IMR-90 (cell line): ENCODE data around the gene NUP93. TPM values are rescaled to one million over a fixed set of nuclear protein-coding genes. Genes with fewer than 3 reads are reported as not detected.

Source experiments
- ATAC-seq: fragments of 200-7000 bp; cut with Tn5 transposase; 2 replicates; pipeline ENCODE4 v1.9.1; 2020; ENCODE audit warnings: low read depth, mild to moderate bottlenecking, moderate library complexity
- BruUV-seq: library from RNA; stranded (reverse); fragments of 400-500 nt; replicated peaks from 2 replicates; lab custom pipeline; 2021; lab: Mats Ljungman, UMichigan
- CTCF ChIA-PET: fragments of 300-600 bp; formaldehyde crosslinking; extraction: SDS; loops from one replicate; lab custom pipeline; 2021; ENCODE audit warnings: antibody characterized with exemption; lab: Yijun Ruan, JAX
- POLR2A ChIA-PET: fragments of 300-600 bp; sonication (Branson Sonifier 250); formaldehyde crosslinking; loops from one replicate; lab custom pipeline; 2022; ENCODE audit warnings: antibody characterized with exemption; ENCODE audit not compliant: unreplicated experiment; lab: Charles Lee
- DNase-seq: peaks from one replicate; pipeline ENCODE4 v3.0.0; 2013
- H2AFZ ChIP-seq: replicated peaks from 2 replicates; pipeline ENCODE3; 2013; ENCODE audit warnings: low read length, mild to moderate bottlenecking; ENCODE audit not compliant: poor library complexity
- H2AK5ac ChIP-seq: 2 replicates; pipeline ENCODE4 v1.6.1; 2013; ENCODE audit warnings: low read depth, low read length, inconsistent platforms
- H2AK9ac ChIP-seq: replicated peaks from 2 replicates; pipeline ENCODE3; 2013; ENCODE audit warnings: mild to moderate bottlenecking, low read depth, low read length, moderate library complexity; ENCODE audit not compliant: poor library complexity
- H2BK120ac ChIP-seq: 2 replicates; pipeline ENCODE4 v1.6.1; 2013; ENCODE audit warnings: low read depth, low read length, inconsistent platforms
- H2BK15ac ChIP-seq: 3 replicates; pipeline ENCODE4 v1.6.1; 2013; ENCODE audit warnings: low read depth, low read length, inconsistent platforms
- H2BK20ac ChIP-seq: 2 replicates; pipeline ENCODE4 v1.6.1; 2013; ENCODE audit warnings: low read depth, mild to moderate bottlenecking, inconsistent platforms, low read length, moderate library complexity
- H2BK5ac ChIP-seq: 2 replicates; pipeline ENCODE4 v1.6.1; 2013; ENCODE audit warnings: mild to moderate bottlenecking, low read depth, low read length, inconsistent platforms; ENCODE audit not compliant: poor library complexity, severe bottlenecking
- H3K14ac ChIP-seq: replicated peaks from 2 replicates; pipeline ENCODE4 v1.6.1; 2013; ENCODE audit warnings: low read depth, low read length, inconsistent platforms
- H3K18ac ChIP-seq: 2 replicates; pipeline ENCODE4 v1.6.1; 2013; ENCODE audit warnings: low read depth, low read length, control low read depth
- H3K23ac ChIP-seq: 2 replicates; pipeline ENCODE4 v1.6.1; 2013; ENCODE audit warnings: low read depth, low read length, inconsistent platforms
- H3K27ac ChIP-seq: 2 replicates; pipeline ENCODE4 v1.5.1; 2013; ENCODE audit warnings: mild to moderate bottlenecking, control low read depth, low read length; ENCODE audit not compliant: insufficient read depth
- H3K27me3 ChIP-seq: 2 replicates; pipeline ENCODE4 v1.6.1; 2013; ENCODE audit warnings: low read length; ENCODE audit not compliant: control insufficient read depth, insufficient read depth
- H3K36me3 ChIP-seq: 2 replicates; pipeline ENCODE4 v1.6.1; 2013; ENCODE audit warnings: low read length, mixed read lengths; ENCODE audit not compliant: control insufficient read depth, insufficient read depth
- H3K4ac ChIP-seq: 2 replicates; pipeline ENCODE4 v1.6.1; 2013; ENCODE audit warnings: low read depth, low read length, inconsistent platforms
- H3K4me1 ChIP-seq: 2 replicates; pipeline ENCODE4 v1.6.1; 2013; ENCODE audit warnings: low read length, mixed read lengths; ENCODE audit not compliant: control insufficient read depth, insufficient read depth
- H3K4me2 ChIP-seq: 2 replicates; pipeline ENCODE4 v1.6.1; 2013; ENCODE audit warnings: low read depth, mild to moderate bottlenecking, control low read depth, low read length, moderate library complexity
- H3K4me3 ChIP-seq: 2 replicates; pipeline ENCODE4 v1.5.1; 2013; ENCODE audit warnings: low read depth, mild to moderate bottlenecking, control low read depth, low read length, moderate library complexity; ENCODE audit not compliant: insufficient read depth
- H3K56ac ChIP-seq: 2 replicates; pipeline ENCODE4 v1.6.1; 2013; ENCODE audit warnings: low read length, inconsistent platforms; ENCODE audit not compliant: insufficient read depth; ENCODE audit errors: extremely low read depth
- H3K79me1 ChIP-seq, 2 experiments: 2 replicates each; pipeline ENCODE4 v1.6.1; 2013; ENCODE audit warnings: low read length in 2 of 2, inconsistent platforms in 1 of 2, low read depth in 1 of 2
- H3K9ac ChIP-seq: 2 replicates; pipeline ENCODE4 v1.6.1; 2013; ENCODE audit warnings: low read depth, low read length, control low read depth
- H3K9me1 ChIP-seq: 2 replicates; pipeline ENCODE4 v1.6.1; 2013; ENCODE audit warnings: low read length, inconsistent platforms; ENCODE audit not compliant: insufficient read depth
- H3K9me3 ChIP-seq: 2 replicates; pipeline ENCODE4 v1.6.1; 2013; ENCODE audit warnings: low read length; ENCODE audit not compliant: control insufficient read depth, insufficient read depth
- H4K20me1 ChIP-seq: 2 replicates; pipeline ENCODE4 v1.6.1; 2013; ENCODE audit warnings: low read length, inconsistent platforms; ENCODE audit not compliant: insufficient read depth
- H4K5ac ChIP-seq: 2 replicates; pipeline ENCODE4 v1.6.1; 2013; ENCODE audit warnings: mild to moderate bottlenecking, low read depth, low read length, control low read depth
- H4K8ac ChIP-seq, 2 experiments: 2 replicates each; pipeline ENCODE4 v1.6.1; 2013; ENCODE audit warnings: low read depth in 2 of 2, low read length in 2 of 2, control low read depth in 1 of 2, inconsistent platforms in 1 of 2
- H4K91ac ChIP-seq: 2 replicates; pipeline ENCODE4 v1.6.1; 2013; ENCODE audit warnings: low read depth, low read length, inconsistent platforms; ENCODE audit not compliant: insufficient read depth
- BHLHE40 ChIP-seq: fragments of 150-350 bp; IDR thresholded peaks from 2 replicates; pipeline ENCODE4 v1.6.1; 2016; ENCODE audit warnings: mild to moderate bottlenecking, low read depth, low read length
- CEBPB ChIP-seq: IDR thresholded peaks from 2 replicates; pipeline ENCODE4 v1.6.1; 2012; ENCODE audit warnings: low read depth, low read length, improper control_type of control experiment
- CHD1 ChIP-seq: IDR thresholded peaks from 2 replicates; pipeline ENCODE4 v1.6.1; 2012; ENCODE audit warnings: low read depth, low read length, improper control_type of control experiment
- MAFK ChIP-seq: IDR thresholded peaks from 2 replicates; pipeline ENCODE4 v1.6.1; 2012; ENCODE audit warnings: low read depth, low read length, improper control_type of control experiment
- MAZ ChIP-seq: IDR thresholded peaks from 2 replicates; pipeline ENCODE4 v1.6.1; 2012; ENCODE audit warnings: low read depth, mild to moderate bottlenecking, low read length, improper control_type of control experiment, moderate library complexity, borderline replicate concordance
- MXI1 ChIP-seq: IDR thresholded peaks from 2 replicates; pipeline ENCODE4 v1.6.1; 2012; ENCODE audit warnings: low read depth, mild to moderate bottlenecking, low read length, moderate library complexity, borderline replicate concordance
- NFE2L2 ChIP-seq: fragments of 150-350 bp; IDR thresholded peaks from 2 replicates; pipeline ENCODE4 v1.6.1; 2016; ENCODE audit warnings: low read depth, mild to moderate bottlenecking, low read length
- POLR2A ChIP-seq: IDR thresholded peaks from 2 replicates; pipeline ENCODE4 v1.6.1; 2012; ENCODE audit warnings: mild to moderate bottlenecking, low read depth, low read length
- RAD21 ChIP-seq: IDR thresholded peaks from 2 replicates; pipeline ENCODE4 v1.6.1; 2012; ENCODE audit warnings: low read length, improper control_type of control experiment
- WGBS, 2 experiments: methylation state at CpG; one replicate each; pipeline versions ENCODE4 v1.1.5 to v1.1.7; 2013; ENCODE audit warnings: missing lambda C conversion rate in 2 of 2; ENCODE audit not compliant: insufficient read length in 1 of 2; ENCODE audit errors: extremely low coverage in 2 of 2; 5-methylcytosine and 5-hydroxymethylcytosine counted together
- dilution Hi-C: fragments of 300-500 bp; cut with HindIII; formaldehyde crosslinking; loops from one replicate; pipeline ENCODE4 v1.14.3; 2018; ENCODE audit warnings: low sequenced_read_pairs; ENCODE audit not compliant: unreplicated experiment
- in situ Hi-C: fragments of 300-500 bp; cut with MboI; formaldehyde crosslinking; loops from 3 replicates; pipeline ENCODE4 v1.14.3; 2019; ENCODE audit warnings: low sequenced_read_pairs, inconsistent platforms, mixed read lengths
- intact Hi-C: fragments of 100-400 bp; cut with micrococcal nuclease; formaldehyde crosslinking; loops from 2 replicates; pipeline ENCODE4 v1.10.0; 2022
- polyA plus RNA-seq, 3 experiments: library from polyadenylated mRNA; depleted of rRNA; stranded (reverse); fragments of >200 nt; gene quantifications; 2 replicates each; pipeline ENCODE4 v1.2.3, GENCODE V29; 2012; ENCODE audit warnings: low replicate concordance in 1 of 3
- total RNA-seq: library from RNA; depleted of rRNA; stranded (reverse); fragments of >200 nt; gene quantifications from 2 replicates; pipeline ENCODE4 v1.2.3, GENCODE V29; 2012
- TF ChIP-seq, protein P1 (sequence below): conservative IDR thresholded peaks from 2 replicates; pipeline ENCODE4 v1.5.1; 2012; ENCODE audit warnings: mild to moderate bottlenecking, low read depth, low read length, improper control_type of control experiment
- TF ChIP-seq, protein P2 (sequence below): fragments of 150-350 bp; IDR thresholded peaks from 2 replicates; pipeline ENCODE4 v1.6.1; 2016; ENCODE audit warnings: low read depth, mild to moderate bottlenecking, low read length, moderate library complexity, borderline replicate concordance

Gene NUP93
- total and polyA plus RNA-seq, 2 of the 4 experiments (the other 2 are of a cell fraction), result 54.6 to 72.6 TPM

- TF ChIP-seq, protein P1, sequence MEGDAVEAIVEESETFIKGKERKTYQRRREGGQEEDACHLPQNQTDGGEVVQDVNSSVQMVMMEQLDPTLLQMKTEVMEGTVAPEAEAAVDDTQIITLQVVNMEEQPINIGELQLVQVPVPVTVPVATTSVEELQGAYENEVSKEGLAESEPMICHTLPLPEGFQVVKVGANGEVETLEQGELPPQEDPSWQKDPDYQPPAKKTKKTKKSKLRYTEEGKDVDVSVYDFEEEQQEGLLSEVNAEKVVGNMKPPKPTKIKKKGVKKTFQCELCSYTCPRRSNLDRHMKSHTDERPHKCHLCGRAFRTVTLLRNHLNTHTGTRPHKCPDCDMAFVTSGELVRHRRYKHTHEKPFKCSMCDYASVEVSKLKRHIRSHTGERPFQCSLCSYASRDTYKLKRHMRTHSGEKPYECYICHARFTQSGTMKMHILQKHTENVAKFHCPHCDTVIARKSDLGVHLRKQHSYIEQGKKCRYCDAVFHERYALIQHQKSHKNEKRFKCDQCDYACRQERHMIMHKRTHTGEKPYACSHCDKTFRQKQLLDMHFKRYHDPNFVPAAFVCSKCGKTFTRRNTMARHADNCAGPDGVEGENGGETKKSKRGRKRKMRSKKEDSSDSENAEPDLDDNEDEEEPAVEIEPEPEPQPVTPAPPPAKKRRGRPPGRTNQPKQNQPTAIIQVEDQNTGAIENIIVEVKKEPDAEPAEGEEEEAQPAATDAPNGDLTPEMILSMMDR, result no peak
Measured at GRCh38 chr16:56684926-56685590, 44.9 kb upstream of the NUP93 start (continued).

GRCh38 chr16:56686758-56687157, 43.2 kb upstream of the NUP93 start:
- in situ Hi-C loops (no loop called here), dilution Hi-C loops (no loop called here), intact Hi-C loops (no loop called here)
- Histone ChIP-seq H3K23ac (no peak overlapping the region), H3K4ac (no peak overlapping the region), H3K79me1 (peaks cover 3% of the 10 kb centered on the region in 2 experiments; a peak in 1 of 4 replicates), H3K9me3 (peaks cover 3% of the 10 kb centered on the region; the same call in 1 of the 2 replicates), H4K20me1 (no peaks in the 10 kb centered on the region), H2AFZ (no peak overlapping the region), H4K91ac (no peak overlapping the region), H3K9me1 (peaks cover 1% of the 10 kb centered on the region; the same call in 1 of the 2 replicates), H3K4me2 (no peak overlapping the region), H2BK20ac (no peak overlapping the region), H2AK9ac (no peak overlapping the region), H3K9ac (no peak overlapping the region), H2BK15ac (no peak overlapping the region), H3K14ac (no peak overlapping the region), H3K4me1 (peaks cover 7% of the 10 kb centered on the region; the same call in 1 of the 2 replicates), H3K56ac (no peak overlapping the region), H4K5ac (no peak overlapping the region), H3K18ac (no peak overlapping the region), H3K27ac (no peak overlapping the region), H2BK5ac (no peak overlapping the region), H2AK5ac (no peak overlapping the region), H2BK120ac (no peak overlapping the region), H4K8ac (no peak overlapping the region), H3K4me3 (no peak overlapping the region), H3K27me3 (no peaks in the 10 kb centered on the region), H3K36me3 (no peaks in the 10 kb centered on the region; the same call in 1 of the 2 replicates)
- POLR2A ChIA-PET, result no interaction called here
- DNase-seq (no peak), ATAC-seq (no peak)
- WGBS, 2 experiments, result 91% methylated on average over 2 of the region's 7 CpGs; no CpG with 5 or more reads in 1 of the 2 experiments
- BruUV-seq, result no TSS peak
- CTCF ChIA-PET, result no interaction called here
- TF ChIP-seq, protein P1, result no peak
- TF ChIP-seq CHD1, result no peak
- TF ChIP-seq MAFK, result no peak
- TF ChIP-seq MAZ, result no peak
- no peak for TF ChIP-seq NFE2L2
- TF ChIP-seq CEBPB, result no peak
- no peak for TF ChIP-seq BHLHE40
- TF ChIP-seq MXI1, result no peak
- TF ChIP-seq, protein P2, sequence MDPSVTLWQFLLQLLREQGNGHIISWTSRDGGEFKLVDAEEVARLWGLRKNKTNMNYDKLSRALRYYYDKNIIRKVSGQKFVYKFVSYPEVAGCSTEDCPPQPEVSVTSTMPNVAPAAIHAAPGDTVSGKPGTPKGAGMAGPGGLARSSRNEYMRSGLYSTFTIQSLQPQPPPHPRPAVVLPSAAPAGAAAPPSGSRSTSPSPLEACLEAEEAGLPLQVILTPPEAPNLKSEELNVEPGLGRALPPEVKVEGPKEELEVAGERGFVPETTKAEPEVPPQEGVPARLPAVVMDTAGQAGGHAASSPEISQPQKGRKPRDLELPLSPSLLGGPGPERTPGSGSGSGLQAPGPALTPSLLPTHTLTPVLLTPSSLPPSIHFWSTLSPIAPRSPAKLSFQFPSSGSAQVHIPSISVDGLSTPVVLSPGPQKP, result no peak
- TF ChIP-seq RAD21, result no peak
- TF ChIP-seq POLR2A, result no peak
